Peyer's patch (tissue), 4 donors: ENCODE measurements around the gene TRA2A. TPM values are rescaled to one million over a fixed set of nuclear protein-coding genes. Genes with fewer than 3 reads are reported as not detected.

Experiments
- DNase-seq, 3 donors: peaks; one replicate each; pipeline ENCODE4 v3.0.0-alpha.2; 2017 to 2019
- H3K27ac ChIP-seq, 4 donors: fragments of 200-600 bp; sonication (generic); one replicate each; pipeline ENCODE4 v1.5.1; 2016 to 2019
- H3K27me3 ChIP-seq, 2 donors: fragments of 200-600 bp; sonication (generic); one replicate each; pipeline ENCODE4 v1.5.1; 2019
- H3K36me3 ChIP-seq, 3 donors: fragments of 200-600 bp; sonication (generic); one replicate each; pipeline ENCODE4 v1.5.1; 2016 to 2019
- H3K4me1 ChIP-seq, 4 donors: fragments of 200-600 bp; sonication (generic); one replicate each; pipeline ENCODE4 v1.5.1; 2016 to 2019
- H3K4me3 ChIP-seq, 4 donors: fragments of 200-600 bp; sonication (generic); 1 replicate in 3 of 4; 2 replicates in 1 of 4; pipeline ENCODE4 v1.5.1; 2016 to 2019; ENCODE audit warnings: mild to moderate bottlenecking in 1 of 4
- H3K9me3 ChIP-seq, 4 donors: fragments of 200-600 bp; sonication (generic); one replicate each; pipeline ENCODE4 v1.5.1; 2016 to 2019; ENCODE audit warnings: mild to moderate bottlenecking in 1 of 4
- POLR2A ChIP-seq, 2 donors: fragments of 450-650 bp; IDR thresholded peaks; one replicate each; pipeline ENCODE4 v1.5.1; 2017; ENCODE audit warnings: antibody characterized with exemption in 2 of 2, mild to moderate bottlenecking in 2 of 2, moderate library complexity in 2 of 2
- total RNA-seq, 4 donors: library from RNA; depleted of rRNA; stranded (reverse); fragments of >200 nt; gene quantifications; one replicate each; pipeline ENCODE4 v1.1.0, GENCODE V29; 2016
- TF ChIP-seq, protein P1 (sequence below), 6 experiments: fragments of 450-650 bp in 4 of 6; fragments of 200-600 bp in 2 of 6; sonication (generic) in 1 of 6; IDR thresholded peaks; one replicate each; pipeline ENCODE4 v1.5.1; 2017 to 2019; ENCODE audit warnings: antibody characterized with exemption in 6 of 6, mild to moderate bottlenecking in 3 of 6, moderate library complexity in 1 of 6

The TRA2A gene
- total RNA-seq, 4 donors from 2014 or later: 30.5 to 108 (median 56.4) TPM

DNA sequence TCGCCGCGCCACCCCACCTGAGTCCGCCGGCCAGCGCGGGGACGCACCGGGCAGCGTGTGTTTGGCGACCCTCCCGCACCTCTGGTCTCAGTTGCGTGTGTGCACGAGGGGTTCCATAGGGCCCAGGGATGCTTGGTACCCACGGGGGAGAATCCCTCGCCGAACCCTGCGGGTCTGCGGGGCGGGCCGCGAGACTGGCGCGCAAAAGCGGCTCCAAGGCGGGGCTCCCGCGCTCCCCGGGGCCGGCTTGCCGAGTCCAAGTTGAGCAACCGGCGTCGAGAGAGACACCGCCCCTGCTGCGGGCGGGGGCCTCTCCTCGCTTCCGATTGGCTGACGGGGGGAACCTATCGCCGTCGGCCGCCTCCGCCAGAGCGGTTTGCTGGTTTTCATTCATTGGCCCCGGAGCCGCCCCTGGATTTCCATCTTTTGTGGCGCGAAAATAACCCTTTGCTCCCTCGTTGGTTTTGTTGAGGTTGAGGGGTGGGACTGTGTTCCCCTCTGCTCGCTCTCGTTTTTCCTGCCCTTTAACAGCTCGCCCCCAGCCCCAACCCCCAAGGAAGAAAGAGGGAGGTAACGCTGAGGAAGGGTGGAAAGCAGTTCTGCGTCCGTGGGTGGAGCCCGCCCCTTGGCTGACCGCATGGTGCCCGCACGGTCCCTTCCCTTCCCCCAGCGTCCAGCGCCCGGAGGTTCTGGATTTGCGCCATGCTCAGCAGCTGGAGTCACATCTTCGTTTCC is 57.5 kb downstream of the TRA2A start:
- Histone ChIP-seq H3K4me3 (peak overlapping the region in 3 of 4 donors; percentile 19 to 52 (median 49)), H3K27ac (peak overlapping the region in 1 of 4 donors; percentile 7), H3K36me3 (no peaks in the 10 kb centered on the region), H3K4me1 (peaks cover 10 to 41% (median 21%) of the 10 kb centered on the region in 4 donors), H3K9me3 (peaks cover 0 to 9% (median 0%) of the 10 kb centered on the region in 4 donors), H3K27me3 (peaks cover 7 to 83% of the 10 kb centered on the region in 2 donors)
- TF ChIP-seq POLR2A (IDR thresholded peaks at IDR 0.05): no peak
- TF ChIP-seq, protein P1, sequence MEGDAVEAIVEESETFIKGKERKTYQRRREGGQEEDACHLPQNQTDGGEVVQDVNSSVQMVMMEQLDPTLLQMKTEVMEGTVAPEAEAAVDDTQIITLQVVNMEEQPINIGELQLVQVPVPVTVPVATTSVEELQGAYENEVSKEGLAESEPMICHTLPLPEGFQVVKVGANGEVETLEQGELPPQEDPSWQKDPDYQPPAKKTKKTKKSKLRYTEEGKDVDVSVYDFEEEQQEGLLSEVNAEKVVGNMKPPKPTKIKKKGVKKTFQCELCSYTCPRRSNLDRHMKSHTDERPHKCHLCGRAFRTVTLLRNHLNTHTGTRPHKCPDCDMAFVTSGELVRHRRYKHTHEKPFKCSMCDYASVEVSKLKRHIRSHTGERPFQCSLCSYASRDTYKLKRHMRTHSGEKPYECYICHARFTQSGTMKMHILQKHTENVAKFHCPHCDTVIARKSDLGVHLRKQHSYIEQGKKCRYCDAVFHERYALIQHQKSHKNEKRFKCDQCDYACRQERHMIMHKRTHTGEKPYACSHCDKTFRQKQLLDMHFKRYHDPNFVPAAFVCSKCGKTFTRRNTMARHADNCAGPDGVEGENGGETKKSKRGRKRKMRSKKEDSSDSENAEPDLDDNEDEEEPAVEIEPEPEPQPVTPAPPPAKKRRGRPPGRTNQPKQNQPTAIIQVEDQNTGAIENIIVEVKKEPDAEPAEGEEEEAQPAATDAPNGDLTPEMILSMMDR (IDR thresholded peaks at IDR 0.05): no peak
- peak in 2 of 3 donors; percentile 83 to 85 for DNase-seq

DNA sequence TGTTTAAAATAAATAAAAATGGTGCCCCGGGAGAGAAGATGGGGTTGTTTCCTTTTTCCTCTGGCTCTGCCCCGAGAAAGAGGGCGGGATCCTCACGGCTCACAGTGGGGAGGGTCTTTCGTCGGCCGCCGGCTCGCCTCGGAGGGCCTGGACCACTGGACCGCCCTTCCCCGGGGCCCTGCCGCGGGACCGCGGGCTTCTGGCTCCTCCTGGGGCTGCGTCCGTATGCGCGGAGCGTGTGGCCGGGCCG is 58.0 kb downstream of the TRA2A start:
- peaks cover 10 to 45% (median 26%) of the 10 kb centered on the region in 4 donors for H3K4me1 ChIP-seq
- TF ChIP-seq, protein P1 (IDR thresholded peaks at IDR 0.05): no peak
- TF ChIP-seq POLR2A (IDR thresholded peaks at IDR 0.05): no peak
- H3K36me3 ChIP-seq: no peaks in the 10 kb centered on the region
- peak overlapping the region in 1 of 4 donors; percentile 7 for H3K27ac ChIP-seq
- H3K27me3 ChIP-seq: peaks cover 7 to 87% of the 10 kb centered on the region in 2 donors
- no peak for DNase-seq
- peak overlapping the region in 3 of 4 donors; percentile 19 to 52 (median 49) for H3K4me3 ChIP-seq
- peaks cover 0 to 9% (median 0%) of the 10 kb centered on the region in 4 donors for H3K9me3 ChIP-seq

DNA sequence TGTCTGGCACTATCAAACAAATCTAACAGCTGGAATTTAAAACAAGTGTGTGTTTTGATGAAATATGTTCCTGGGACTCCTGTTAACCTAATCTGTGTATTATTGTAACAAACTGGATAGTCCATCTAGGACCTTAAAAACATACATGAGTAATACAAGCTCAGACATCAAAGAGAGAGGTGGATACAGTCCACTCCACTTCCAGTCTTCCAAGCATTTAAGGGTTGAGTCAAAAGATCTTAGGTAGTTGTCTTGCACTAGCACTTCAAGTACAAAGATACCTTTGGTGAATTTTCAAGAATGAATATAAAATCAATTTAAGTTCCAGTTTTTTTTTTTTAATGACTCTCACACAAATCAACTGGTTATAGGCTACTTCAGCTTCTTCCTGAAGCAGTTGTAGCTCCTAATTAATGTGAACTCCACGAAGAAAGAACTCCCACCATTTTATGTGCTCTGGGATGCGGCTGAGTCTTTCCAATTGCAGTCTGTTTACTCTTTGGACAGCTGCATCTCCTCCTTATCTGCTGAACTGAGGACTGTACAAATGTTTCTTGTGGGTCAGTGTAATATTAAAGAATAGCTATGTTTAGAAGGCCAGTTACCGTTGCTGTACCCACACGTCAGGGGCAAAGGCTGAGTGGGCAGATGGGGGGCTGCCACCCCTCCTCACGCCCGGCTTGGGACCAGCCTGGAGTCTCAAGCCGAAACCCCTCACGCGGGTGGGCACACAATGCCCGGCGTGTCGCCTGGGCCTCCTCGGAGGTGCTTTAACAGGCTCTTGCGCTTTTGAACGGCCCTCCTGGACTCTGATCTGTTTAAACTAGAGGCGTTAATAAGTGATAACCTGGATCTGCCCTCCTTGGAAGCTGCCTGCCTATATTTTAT is 58.6 kb downstream of the TRA2A start:
- Histone ChIP-seq H3K4me1 (peaks cover 10 to 51% (median 31%) of the 10 kb centered on the region in 4 donors), H3K27me3 (peaks cover 7 to 87% of the 10 kb centered on the region in 2 donors), H3K9me3 (peaks cover 0 to 9% (median 0%) of the 10 kb centered on the region in 4 donors), H3K4me3 (peak overlapping the region in 2 of 4 donors; percentile 49 to 52), H3K36me3 (no peaks in the 10 kb centered on the region), H3K27ac (no peak overlapping the region)
- peak in 1 of 3 donors; percentile 52 for DNase-seq
- TF ChIP-seq, protein P1 (IDR thresholded peaks at IDR 0.05): no peak
- no peak for TF ChIP-seq POLR2A (IDR thresholded peaks at IDR 0.05)

DNA sequence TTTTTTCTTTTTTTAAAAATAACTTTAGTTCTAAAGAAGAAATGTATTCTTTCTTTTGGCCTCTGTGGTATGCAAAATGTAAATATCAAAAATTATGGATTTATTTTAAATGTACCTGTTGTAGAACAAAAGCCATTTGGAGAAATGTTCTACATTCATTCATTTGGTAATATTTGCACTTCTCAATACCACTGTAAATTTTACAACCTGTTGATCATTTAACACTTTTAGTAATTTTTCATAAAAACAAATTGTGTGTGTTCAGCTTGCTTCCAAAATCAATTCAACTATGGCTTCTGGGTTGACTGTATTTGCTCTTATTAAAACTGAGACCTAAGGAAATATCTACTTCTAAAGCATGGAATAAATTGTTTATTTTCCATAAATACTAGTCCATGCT is 59.2 kb downstream of the TRA2A start:
- no peak for DNase-seq

DNA sequence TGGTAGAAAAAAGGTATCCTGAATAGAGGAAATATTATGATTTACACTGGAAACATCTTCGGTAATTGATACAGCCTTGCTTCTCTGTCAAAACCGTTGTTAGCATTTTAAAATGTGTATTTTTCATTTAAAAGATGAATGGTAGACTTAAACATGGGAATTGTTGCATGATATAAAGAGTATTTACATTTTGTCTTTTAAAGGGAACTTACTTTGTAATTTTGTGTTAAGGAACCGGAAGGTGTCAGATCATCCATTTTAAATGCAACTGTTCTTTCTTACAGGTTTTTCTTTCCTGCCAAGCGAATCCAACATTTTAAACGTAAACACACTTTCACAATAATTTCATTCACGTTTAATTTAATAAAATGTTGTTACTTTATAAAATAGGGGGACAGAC is 59.7 kb downstream of the TRA2A start:
- DNase-seq: no peak
- TF ChIP-seq, protein P1 (IDR thresholded peaks at IDR 0.05): no peak
- TF ChIP-seq POLR2A (IDR thresholded peaks at IDR 0.05): no peak
- Histone ChIP-seq H3K36me3 (no peaks in the 10 kb centered on the region), H3K27me3 (peaks cover 7 to 87% of the 10 kb centered on the region in 2 donors), H3K9me3 (peaks cover 0 to 9% (median 0%) of the 10 kb centered on the region in 4 donors), H3K4me1 (peaks cover 10 to 59% (median 36%) of the 10 kb centered on the region in 4 donors), H3K4me3 (no peak overlapping the region), H3K27ac (no peak overlapping the region)

More for the DNA sequence above, 59.2 kb downstream of the TRA2A start:
- TF ChIP-seq, protein P1 (IDR thresholded peaks at IDR 0.05): no peak
- no peak for TF ChIP-seq POLR2A (IDR thresholded peaks at IDR 0.05)
- Histone ChIP-seq H3K4me3 (no peak overlapping the region), H3K27ac (no peak overlapping the region), H3K9me3 (peaks cover 0 to 9% (median 0%) of the 10 kb centered on the region in 4 donors), H3K4me1 (peaks cover 10 to 58% (median 36%) of the 10 kb centered on the region in 4 donors), H3K27me3 (peaks cover 7 to 87% of the 10 kb centered on the region in 2 donors), H3K36me3 (no peaks in the 10 kb centered on the region)
